WTC11 (cell line): Measurements from ENCODE around the gene PEX10. TPM values are rescaled to one million over a fixed set of nuclear protein-coding genes. Genes with fewer than 3 reads are reported as not detected.

Source experiments
- ATAC-seq: fragments of 200-7000 bp; cut with Tn5 transposase; 2 replicates; pipeline ENCODE4 v1.10.0; 2021; ENCODE audit warnings: mild to moderate bottlenecking, moderate library complexity
- CTCF ChIA-PET: fragments of 300-600 bp; sonication (Branson Sonifier 250); formaldehyde crosslinking; loops from one replicate; lab custom pipeline; 2021; ENCODE audit warnings: antibody characterized with exemption; lab: Charles Lee
- POLR2A ChIA-PET: fragments of 350-600 bp; sonication (Branson Sonifier 250); formaldehyde crosslinking; loops from one replicate; lab custom pipeline; 2021; ENCODE audit warnings: antibody characterized with exemption; lab: Charles Lee
- DNase-seq: peaks from one replicate; pipeline ENCODE4 v3.0.0; 2021; ENCODE audit warnings: low spot score
- H3K27ac Mint-ChIP-seq: 2 replicates; pipeline ENCODE4 v1.8.0; 2021; ENCODE audit warnings: mixed read lengths
- H3K27me3 Mint-ChIP-seq: 2 replicates; pipeline ENCODE4 v1.8.0; 2021; ENCODE audit warnings: low read depth, mild to moderate bottlenecking, moderate library complexity, mixed read lengths
- H3K36me3 Mint-ChIP-seq: 2 replicates; pipeline ENCODE4 v1.8.0; 2021; ENCODE audit warnings: mixed read lengths
- H3K4me1 Mint-ChIP-seq: 2 replicates; pipeline ENCODE4 v1.8.0; 2022; ENCODE audit warnings: mixed read lengths
- H3K4me3 Mint-ChIP-seq: 2 replicates; pipeline ENCODE4 v1.8.0; 2021; ENCODE audit warnings: mild to moderate bottlenecking, moderate library complexity, mixed read lengths
- H3K9me3 Mint-ChIP-seq: 2 replicates; pipeline ENCODE4 v1.8.0; 2021; ENCODE audit warnings: mixed read lengths
- EMX1 ChIP-seq: fragments of 250-450 bp; sonication (Bioruptor Pico); IDR thresholded peaks from 2 replicates; pipeline ENCODE4 v1.8.0; 2021; ENCODE audit warnings: mild to moderate bottlenecking
- ESRRA ChIP-seq: sonication (generic); formaldehyde crosslinking; IDR thresholded peaks from 2 replicates; pipeline ENCODE4 v1.8.1; 2022; ENCODE audit warnings: mild to moderate bottlenecking, missing genetic modification reagents, borderline replicate concordance
- FOXP1 ChIP-seq: sonication (generic); formaldehyde crosslinking; IDR thresholded peaks from 2 replicates; pipeline ENCODE4 v1.8.0; 2022; ENCODE audit warnings: missing genetic modification reagents, mild to moderate bottlenecking, moderate library complexity, borderline replicate concordance
- GRHL2 ChIP-seq: fragments of 250-450 bp; sonication (Bioruptor Pico); IDR thresholded peaks from 2 replicates; pipeline ENCODE4 v1.8.0; 2022; ENCODE audit warnings: mild to moderate bottlenecking, moderate library complexity; ENCODE audit not compliant: insufficient replicate concordance, severe bottlenecking
- GTF2I ChIP-seq: fragments of 250-450 bp; sonication (Bioruptor Pico); conservative IDR thresholded peaks from 2 replicates; pipeline ENCODE4 v1.4.0; 2021; ENCODE audit warnings: mild to moderate bottlenecking
- IRF2 ChIP-seq: sonication (generic); formaldehyde crosslinking; IDR thresholded peaks from 2 replicates; pipeline ENCODE4 v1.8.0; 2022; ENCODE audit warnings: low read depth, missing genetic modification reagents, borderline replicate concordance
- MYBL2 ChIP-seq: sonication (generic); formaldehyde crosslinking; IDR thresholded peaks from 2 replicates; pipeline ENCODE4 v1.8.1; 2023; ENCODE audit warnings: mild to moderate bottlenecking, moderate library complexity, missing genetic modification reagents
- SOX15 ChIP-seq: fragments of 250-450 bp; sonication (Bioruptor Pico); IDR thresholded peaks from 2 replicates; pipeline ENCODE4 v1.9.0; 2021; ENCODE audit warnings: mild to moderate bottlenecking
- ZNF396 ChIP-seq: fragments of 250-450 bp; sonication (Bioruptor Pico); IDR thresholded peaks from 2 replicates; pipeline ENCODE4 v1.8.0; 2021; ENCODE audit warnings: mild to moderate bottlenecking, moderate library complexity, borderline replicate concordance
- ZNF512 ChIP-seq: sonication (generic); formaldehyde crosslinking; IDR thresholded peaks from 2 replicates; pipeline ENCODE4 v1.8.1; 2022; ENCODE audit warnings: missing genetic modification reagents, borderline replicate concordance
- ZNF532 ChIP-seq: fragments of 250-450 bp; sonication (Bioruptor Pico); IDR thresholded peaks from 2 replicates; pipeline ENCODE4 v1.9.0; 2021; ENCODE audit warnings: mild to moderate bottlenecking, borderline replicate concordance
- ZNF671 ChIP-seq: fragments of 250-450 bp; sonication (Bioruptor Pico); IDR thresholded peaks from 2 replicates; pipeline ENCODE4 v1.8.0; 2021; ENCODE audit warnings: mild to moderate bottlenecking
- total RNA-seq: library from RNA; stranded (reverse); gene quantifications from 3 replicates; pipeline ENCODE4 v1.2.3, GENCODE V29; 2021
- TF ChIP-seq, protein P1 (sequence below): sonication (generic); formaldehyde crosslinking; IDR thresholded peaks from 2 replicates; pipeline ENCODE4 v1.8.0; 2022; ENCODE audit warnings: mild to moderate bottlenecking, missing genetic modification reagents
- TF ChIP-seq, protein P2 (sequence below): sonication (generic); formaldehyde crosslinking; IDR thresholded peaks from 2 replicates; pipeline ENCODE4 v1.8.0; 2022; ENCODE audit warnings: missing genetic modification reagents
- TF ChIP-seq, protein P3 (sequence below): sonication (generic); formaldehyde crosslinking; conservative IDR thresholded peaks from 2 replicates; pipeline ENCODE4 v1.8.1; 2023; ENCODE audit warnings: mild to moderate bottlenecking, low read depth, missing genetic modification reagents, moderate library complexity
- TF ChIP-seq, protein P4 (sequence below): sonication (generic); formaldehyde crosslinking; IDR thresholded peaks from 2 replicates; pipeline ENCODE4 v1.8.0; 2022; ENCODE audit warnings: mild to moderate bottlenecking, missing genetic modification reagents

The PEX10 gene
- total RNA-seq, 1 experiment from 2014 or later: 29.3 TPM

DNA sequence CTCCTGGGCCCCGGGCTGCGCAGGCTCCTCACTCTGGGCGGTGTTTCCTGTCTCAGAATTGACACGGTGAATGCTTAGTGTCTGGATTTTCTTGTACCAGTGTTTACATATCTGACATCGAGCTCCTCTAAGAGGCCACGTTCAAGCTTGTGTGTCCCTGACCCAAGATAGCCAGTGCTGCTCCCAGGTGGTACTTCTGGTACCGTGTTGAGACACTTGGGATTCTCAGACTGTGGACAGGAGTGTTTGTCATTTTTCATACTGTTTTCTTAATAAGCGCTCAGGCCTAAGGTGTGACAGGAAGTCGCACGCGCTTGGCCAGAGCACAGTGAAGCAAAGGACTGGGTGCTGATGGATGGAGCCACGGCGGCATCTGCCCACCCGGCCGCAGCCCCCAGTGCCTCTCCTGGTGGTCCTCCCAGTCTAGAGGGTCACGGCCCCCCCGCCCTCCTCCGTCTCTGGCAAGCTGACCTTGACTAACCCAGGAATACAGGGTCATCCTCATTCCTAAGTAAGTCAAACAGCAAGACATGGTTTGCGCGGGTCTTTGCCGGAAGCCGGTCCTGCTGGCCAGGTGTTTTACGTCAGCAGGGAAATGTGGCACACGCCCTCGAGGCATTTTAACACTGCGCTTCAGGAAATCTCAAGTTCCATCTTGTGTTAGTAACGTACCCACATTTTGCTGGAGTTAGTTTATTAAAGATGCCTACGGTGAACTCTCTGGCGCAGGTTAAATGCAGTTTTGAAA is 8.0 kb downstream of the PEX10 start:
- Mint-ChIP-seq H3K4me1 (no peaks in the 10 kb centered on the region), H3K27me3 (no peaks in the 10 kb centered on the region), H3K36me3 (peaks cover 43% of the 10 kb centered on the region), H3K27ac (no peak overlapping the region), H3K4me3 (no peak overlapping the region), H3K9me3 (no peaks in the 10 kb centered on the region)
- DNase-seq (no peak), ATAC-seq (no peak)
- ChIA-PET CTCF (no interaction called here), POLR2A (no interaction called here)
- TF ChIP-seq, protein P1, sequence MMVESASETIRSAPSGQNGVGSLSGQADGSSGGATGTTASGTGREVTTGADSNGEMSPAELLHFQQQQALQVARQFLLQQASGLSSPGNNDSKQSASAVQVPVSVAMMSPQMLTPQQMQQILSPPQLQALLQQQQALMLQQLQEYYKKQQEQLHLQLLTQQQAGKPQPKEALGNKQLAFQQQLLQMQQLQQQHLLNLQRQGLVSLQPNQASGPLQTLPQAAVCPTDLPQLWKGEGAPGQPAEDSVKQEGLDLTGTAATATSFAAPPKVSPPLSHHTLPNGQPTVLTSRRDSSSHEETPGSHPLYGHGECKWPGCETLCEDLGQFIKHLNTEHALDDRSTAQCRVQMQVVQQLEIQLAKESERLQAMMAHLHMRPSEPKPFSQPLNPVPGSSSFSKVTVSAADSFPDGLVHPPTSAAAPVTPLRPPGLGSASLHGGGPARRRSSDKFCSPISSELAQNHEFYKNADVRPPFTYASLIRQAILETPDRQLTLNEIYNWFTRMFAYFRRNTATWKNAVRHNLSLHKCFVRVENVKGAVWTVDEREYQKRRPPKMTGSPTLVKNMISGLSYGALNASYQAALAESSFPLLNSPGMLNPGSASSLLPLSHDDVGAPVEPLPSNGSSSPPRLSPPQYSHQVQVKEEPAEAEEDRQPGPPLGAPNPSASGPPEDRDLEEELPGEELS (CRISPR knock-in tag): no peak
- TF ChIP-seq IRF2: no peak

GRCh38 chr1:2403273-2403672 is 9.1 kb downstream of the PEX10 start:
- ChIA-PET CTCF (no interaction called here), POLR2A (no interaction called here)
- no peak for TF ChIP-seq GRHL2 (CRISPR knock-in tag)
- TF ChIP-seq GTF2I (CRISPR knock-in tag): no peak
- TF ChIP-seq, protein P2, sequence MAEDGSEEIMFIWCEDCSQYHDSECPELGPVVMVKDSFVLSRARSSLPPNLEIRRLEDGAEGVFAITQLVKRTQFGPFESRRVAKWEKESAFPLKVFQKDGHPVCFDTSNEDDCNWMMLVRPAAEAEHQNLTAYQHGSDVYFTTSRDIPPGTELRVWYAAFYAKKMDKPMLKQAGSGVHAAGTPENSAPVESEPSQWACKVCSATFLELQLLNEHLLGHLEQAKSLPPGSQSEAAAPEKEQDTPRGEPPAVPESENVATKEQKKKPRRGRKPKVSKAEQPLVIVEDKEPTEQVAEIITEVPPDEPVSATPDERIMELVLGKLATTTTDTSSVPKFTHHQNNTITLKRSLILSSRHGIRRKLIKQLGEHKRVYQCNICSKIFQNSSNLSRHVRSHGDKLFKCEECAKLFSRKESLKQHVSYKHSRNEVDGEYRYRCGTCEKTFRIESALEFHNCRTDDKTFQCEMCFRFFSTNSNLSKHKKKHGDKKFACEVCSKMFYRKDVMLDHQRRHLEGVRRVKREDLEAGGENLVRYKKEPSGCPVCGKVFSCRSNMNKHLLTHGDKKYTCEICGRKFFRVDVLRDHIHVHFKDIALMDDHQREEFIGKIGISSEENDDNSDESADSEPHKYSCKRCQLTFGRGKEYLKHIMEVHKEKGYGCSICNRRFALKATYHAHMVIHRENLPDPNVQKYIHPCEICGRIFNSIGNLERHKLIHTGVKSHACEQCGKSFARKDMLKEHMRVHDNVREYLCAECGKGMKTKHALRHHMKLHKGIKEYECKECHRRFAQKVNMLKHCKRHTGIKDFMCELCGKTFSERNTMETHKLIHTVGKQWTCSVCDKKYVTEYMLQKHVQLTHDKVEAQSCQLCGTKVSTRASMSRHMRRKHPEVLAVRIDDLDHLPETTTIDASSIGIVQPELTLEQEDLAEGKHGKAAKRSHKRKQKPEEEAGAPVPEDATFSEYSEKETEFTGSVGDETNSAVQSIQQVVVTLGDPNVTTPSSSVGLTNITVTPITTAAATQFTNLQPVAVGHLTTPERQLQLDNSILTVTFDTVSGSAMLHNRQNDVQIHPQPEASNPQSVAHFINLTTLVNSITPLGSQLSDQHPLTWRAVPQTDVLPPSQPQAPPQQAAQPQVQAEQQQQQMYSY (CRISPR knock-in tag): no peak
- no peak for TF ChIP-seq ZNF396 (CRISPR knock-in tag)
- no peak for TF ChIP-seq EMX1 (CRISPR knock-in tag)
- no peak for TF ChIP-seq FOXP1 (CRISPR knock-in tag)
- no peaks in the 10 kb centered on the region for H3K4me1 Mint-ChIP-seq
- H3K27me3 Mint-ChIP-seq: no peaks in the 10 kb centered on the region
- no peak overlapping the region for H3K4me3 Mint-ChIP-seq
- H3K27ac Mint-ChIP-seq: no peak overlapping the region
- H3K36me3 Mint-ChIP-seq: peaks cover 44% of the 10 kb centered on the region
- H3K9me3 Mint-ChIP-seq: no peaks in the 10 kb centered on the region
- ATAC-seq (no peak), DNase-seq (no peak)

DNA sequence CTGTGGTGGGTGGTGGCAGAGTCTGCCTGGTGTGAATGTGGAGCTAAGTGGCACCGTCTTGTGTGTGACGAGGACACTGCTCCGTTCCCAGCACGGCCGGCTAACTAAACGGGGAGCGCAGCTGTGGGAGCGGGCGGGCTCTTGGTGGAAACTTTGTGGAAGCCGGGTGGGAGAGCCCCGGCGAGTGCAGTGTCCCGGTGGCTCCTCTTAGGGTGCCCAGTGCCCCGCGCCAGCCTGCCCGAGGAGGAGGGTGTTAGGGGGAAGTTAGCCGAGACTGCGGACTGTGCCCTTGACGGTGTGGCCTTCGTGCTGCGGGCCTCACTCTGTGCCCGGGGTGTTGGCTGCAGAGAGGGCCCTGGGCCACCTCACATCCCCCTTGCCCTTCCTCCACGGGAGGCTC is 9.9 kb downstream of the PEX10 start:
- DNase-seq (no peak), ATAC-seq (no peak)
- ChIA-PET CTCF (no interaction called here), POLR2A (no interaction called here)
- Mint-ChIP-seq H3K4me1 (no peaks in the 10 kb centered on the region), H3K4me3 (no peak overlapping the region), H3K27me3 (no peaks in the 10 kb centered on the region), H3K9me3 (no peaks in the 10 kb centered on the region), H3K27ac (0 out of 2 replicates have a peak overlapping the region, but pooled peaks have one; percentile 13), H3K36me3 (peaks cover 46% of the 10 kb centered on the region)
- no peak for TF ChIP-seq ZNF671 (CRISPR knock-in tag)
- no peak for TF ChIP-seq ZNF512 (CRISPR knock-in tag)
- TF ChIP-seq ZNF532 (CRISPR knock-in tag): no peak
- no peak for TF ChIP-seq ESRRA (CRISPR knock-in tag)
- TF ChIP-seq, protein P3, sequence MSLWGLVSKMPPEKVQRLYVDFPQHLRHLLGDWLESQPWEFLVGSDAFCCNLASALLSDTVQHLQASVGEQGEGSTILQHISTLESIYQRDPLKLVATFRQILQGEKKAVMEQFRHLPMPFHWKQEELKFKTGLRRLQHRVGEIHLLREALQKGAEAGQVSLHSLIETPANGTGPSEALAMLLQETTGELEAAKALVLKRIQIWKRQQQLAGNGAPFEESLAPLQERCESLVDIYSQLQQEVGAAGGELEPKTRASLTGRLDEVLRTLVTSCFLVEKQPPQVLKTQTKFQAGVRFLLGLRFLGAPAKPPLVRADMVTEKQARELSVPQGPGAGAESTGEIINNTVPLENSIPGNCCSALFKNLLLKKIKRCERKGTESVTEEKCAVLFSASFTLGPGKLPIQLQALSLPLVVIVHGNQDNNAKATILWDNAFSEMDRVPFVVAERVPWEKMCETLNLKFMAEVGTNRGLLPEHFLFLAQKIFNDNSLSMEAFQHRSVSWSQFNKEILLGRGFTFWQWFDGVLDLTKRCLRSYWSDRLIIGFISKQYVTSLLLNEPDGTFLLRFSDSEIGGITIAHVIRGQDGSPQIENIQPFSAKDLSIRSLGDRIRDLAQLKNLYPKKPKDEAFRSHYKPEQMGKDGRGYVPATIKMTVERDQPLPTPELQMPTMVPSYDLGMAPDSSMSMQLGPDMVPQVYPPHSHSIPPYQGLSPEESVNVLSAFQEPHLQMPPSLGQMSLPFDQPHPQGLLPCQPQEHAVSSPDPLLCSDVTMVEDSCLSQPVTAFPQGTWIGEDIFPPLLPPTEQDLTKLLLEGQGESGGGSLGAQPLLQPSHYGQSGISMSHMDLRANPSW: no peak
- TF ChIP-seq, protein P4, sequence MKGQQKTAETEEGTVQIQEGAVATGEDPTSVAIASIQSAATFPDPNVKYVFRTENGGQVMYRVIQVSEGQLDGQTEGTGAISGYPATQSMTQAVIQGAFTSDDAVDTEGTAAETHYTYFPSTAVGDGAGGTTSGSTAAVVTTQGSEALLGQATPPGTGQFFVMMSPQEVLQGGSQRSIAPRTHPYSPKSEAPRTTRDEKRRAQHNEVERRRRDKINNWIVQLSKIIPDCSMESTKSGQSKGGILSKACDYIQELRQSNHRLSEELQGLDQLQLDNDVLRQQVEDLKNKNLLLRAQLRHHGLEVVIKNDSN: no peak
- no peak for TF ChIP-seq MYBL2 (CRISPR knock-in tag)
- no peak for TF ChIP-seq SOX15
- no peak for TF ChIP-seq GTF2I (CRISPR knock-in tag)
